ENCODE data around the gene ACD. TPM values are rescaled to one million over a fixed set of nuclear protein-coding genes. Genes with fewer than 3 reads are reported as not detected.

ACD gene
- total and polyA plus RNA-seq, 9 of the 15 experiments (the other 6 are each of a cell fraction or from before 2014, with no cell fraction given): 4.2 to 47.4 (median 19.2) TPM

- peak; percentile 75; the same call in 1 of the 2 replicates for TF ChIP-seq ATF4 (CRISPR knock-in tag; IDR thresholded peaks at IDR 0.05)
- TF ChIP-seq NBN (IDR thresholded peaks at IDR 0.05; ENCODE audit: low read depth): 0 out of 2 replicates have a peak, but pooled peaks have one; percentile 23
- TF ChIP-seq ZBTB11 (CRISPR knock-in tag; IDR thresholded peaks at IDR 0.05): peak in 1 of 3 experiments; percentile 51; a peak in 1 of 6 replicates
- peak; percentile 64; the same call in 1 of the 2 replicates for TF ChIP-seq MYC (IDR thresholded peaks at IDR 0.05; ENCODE audit: low read depth, low read length)
- no peak for TF ChIP-seq MYC (CRISPR knock-in tag; IDR thresholded peaks at IDR 0.05; ENCODE audit: borderline replicate concordance, low read depth)
- no peak for TF ChIP-seq TGIF2 (CRISPR knock-in tag; IDR thresholded peaks at IDR 0.05)
- TF ChIP-seq JUND (IDR thresholded peaks at IDR 0.05; ENCODE audit: borderline replicate concordance, low read depth, low read length): peak; percentile 87
- TF ChIP-seq JUND (tag; IDR thresholded peaks at IDR 0.05; ENCODE audit: borderline replicate concordance, low read depth, low read length): peak; percentile 64; the same call in 1 of the 3 replicates
- no peak for TF ChIP-seq EWSR1 (IDR thresholded peaks at IDR 0.05; ENCODE audit: borderline replicate concordance, low read depth, partially characterized antibody)
- peak; percentile 39 to 74; a peak in 3 of 4 replicates for TF ChIP-seq FOXK2 (conservative IDR thresholded peaks at IDR 0.05 in 1 of 2, IDR thresholded peaks at IDR 0.05 in 1 of 2; ENCODE audit: low read depth in 2 of 2)
- TF ChIP-seq, protein P1, sequence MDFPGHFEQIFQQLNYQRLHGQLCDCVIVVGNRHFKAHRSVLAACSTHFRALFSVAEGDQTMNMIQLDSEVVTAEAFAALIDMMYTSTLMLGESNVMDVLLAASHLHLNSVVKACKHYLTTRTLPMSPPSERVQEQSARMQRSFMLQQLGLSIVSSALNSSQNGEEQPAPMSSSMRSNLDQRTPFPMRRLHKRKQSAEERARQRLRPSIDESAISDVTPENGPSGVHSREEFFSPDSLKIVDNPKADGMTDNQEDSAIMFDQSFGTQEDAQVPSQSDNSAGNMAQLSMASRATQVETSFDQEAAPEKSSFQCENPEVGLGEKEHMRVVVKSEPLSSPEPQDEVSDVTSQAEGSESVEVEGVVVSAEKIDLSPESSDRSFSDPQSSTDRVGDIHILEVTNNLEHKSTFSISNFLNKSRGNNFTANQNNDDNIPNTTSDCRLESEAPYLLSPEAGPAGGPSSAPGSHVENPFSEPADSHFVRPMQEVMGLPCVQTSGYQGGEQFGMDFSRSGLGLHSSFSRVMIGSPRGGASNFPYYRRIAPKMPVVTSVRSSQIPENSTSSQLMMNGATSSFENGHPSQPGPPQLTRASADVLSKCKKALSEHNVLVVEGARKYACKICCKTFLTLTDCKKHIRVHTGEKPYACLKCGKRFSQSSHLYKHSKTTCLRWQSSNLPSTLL (IDR thresholded peaks at IDR 0.05): no peak
- TF ChIP-seq, protein P2, sequence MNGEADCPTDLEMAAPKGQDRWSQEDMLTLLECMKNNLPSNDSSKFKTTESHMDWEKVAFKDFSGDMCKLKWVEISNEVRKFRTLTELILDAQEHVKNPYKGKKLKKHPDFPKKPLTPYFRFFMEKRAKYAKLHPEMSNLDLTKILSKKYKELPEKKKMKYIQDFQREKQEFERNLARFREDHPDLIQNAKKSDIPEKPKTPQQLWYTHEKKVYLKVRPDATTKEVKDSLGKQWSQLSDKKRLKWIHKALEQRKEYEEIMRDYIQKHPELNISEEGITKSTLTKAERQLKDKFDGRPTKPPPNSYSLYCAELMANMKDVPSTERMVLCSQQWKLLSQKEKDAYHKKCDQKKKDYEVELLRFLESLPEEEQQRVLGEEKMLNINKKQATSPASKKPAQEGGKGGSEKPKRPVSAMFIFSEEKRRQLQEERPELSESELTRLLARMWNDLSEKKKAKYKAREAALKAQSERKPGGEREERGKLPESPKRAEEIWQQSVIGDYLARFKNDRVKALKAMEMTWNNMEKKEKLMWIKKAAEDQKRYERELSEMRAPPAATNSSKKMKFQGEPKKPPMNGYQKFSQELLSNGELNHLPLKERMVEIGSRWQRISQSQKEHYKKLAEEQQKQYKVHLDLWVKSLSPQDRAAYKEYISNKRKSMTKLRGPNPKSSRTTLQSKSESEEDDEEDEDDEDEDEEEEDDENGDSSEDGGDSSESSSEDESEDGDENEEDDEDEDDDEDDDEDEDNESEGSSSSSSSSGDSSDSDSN (IDR thresholded peaks at IDR 0.05; ENCODE audit: borderline replicate concordance in 1 of 2, low read depth in 2 of 2, low read length in 2 of 2): no peak
- no peak for TF ChIP-seq CREB5 (CRISPR knock-in tag; IDR thresholded peaks at IDR 0.05)
- no peak for TF ChIP-seq ZNF551 (CRISPR knock-in tag; IDR thresholded peaks at IDR 0.05)
- TF ChIP-seq HCFC1 (IDR thresholded peaks at IDR 0.05; ENCODE audit: low read depth, low read length): peak; percentile 79
- TF ChIP-seq STAT5A (IDR thresholded peaks at IDR 0.05; ENCODE audit: borderline replicate concordance, low read length): no peak
Measured at GRCh38 chr16:67660564-67661028, 536 bp upstream of the ACD start, which contains the start of gene PARD6A (continued).

All from K562 (cell line).